H1 (cell line): ENCODE results near the gene MSI1. TPM values are rescaled to one million over a fixed set of nuclear protein-coding genes. Genes with fewer than 3 reads are reported as not detected.
A peak's percentile ranks its signal among the peaks of the same experiment; 100 is the strongest.

Source experiments
- CTCF ChIA-PET: fragments of 300-600 bp; sonication (Branson Sonifier 250); formaldehyde crosslinking; loops from one replicate; lab custom pipeline; 2021; ENCODE audit not compliant: partially characterized antibody; lab: Charles Lee
- POLR2A ChIA-PET: fragments of 300-600 bp; sonication (Branson Sonifier 250); formaldehyde crosslinking; loops from one replicate; lab custom pipeline; 2021; ENCODE audit warnings: inconsistent platforms; ENCODE audit not compliant: partially characterized antibody; lab: Charles Lee
- DNase-seq, 2 experiments: peaks; one replicate each; pipeline versions ENCODE4 v3.0.0 to v3.0.0-alpha.2; 2010 to 2022; ENCODE audit warnings: low spot score in 2 of 2, low read depth in 1 of 2, mixed read lengths in 1 of 2
- FAIRE-seq: peaks from 2 replicates; lab custom pipeline; 2011; peaks lifted over from hg19 to GRCh38; lab: Jason Lieb, UNC
- H2AFZ ChIP-seq: 2 replicates; pipeline ENCODE4 v1.8.1; 2012; ENCODE audit warnings: low read length, inconsistent platforms
- H2AK5ac ChIP-seq: 2 replicates; pipeline ENCODE4 v1.6.1; 2013; ENCODE audit warnings: low read depth, low read length
- H2BK120ac ChIP-seq: replicated peaks from 2 replicates; pipeline ENCODE3; 2013; ENCODE audit warnings: low read depth, low read length, inconsistent platforms
- H2BK12ac ChIP-seq: 2 replicates; pipeline ENCODE4 v1.6.1; 2013; ENCODE audit warnings: low read depth, low read length
- H2BK15ac ChIP-seq: 2 replicates; pipeline ENCODE4 v1.6.1; 2013; ENCODE audit warnings: low read length
- H2BK20ac ChIP-seq: 2 replicates; pipeline ENCODE4 v1.6.1; 2013; ENCODE audit warnings: low read length
- H2BK5ac ChIP-seq: 2 replicates; pipeline ENCODE4 v1.6.1; 2013; ENCODE audit warnings: low read depth, low read length
- H3K14ac ChIP-seq: 2 replicates; pipeline ENCODE4 v1.6.1; 2013; ENCODE audit warnings: inconsistent platforms; ENCODE audit not compliant: insufficient read length
- H3K18ac ChIP-seq: 2 replicates; pipeline ENCODE4 v1.6.1; 2013; ENCODE audit warnings: low read length; ENCODE audit errors: extremely low read depth
- H3K23ac ChIP-seq: 2 replicates; pipeline ENCODE4 v1.6.1; 2013; ENCODE audit warnings: inconsistent platforms; ENCODE audit not compliant: insufficient read length
- H3K23me2 ChIP-seq: 2 replicates; pipeline ENCODE4 v1.6.1; 2013; ENCODE audit warnings: low read depth, low read length
- H3K27ac ChIP-seq: 2 replicates; pipeline ENCODE4 v1.6.1; 2011; ENCODE audit warnings: low read depth, low read length, inconsistent platforms
- H3K27me3 ChIP-seq, 4 experiments: replicated peaks in 1 of 4; 1 replicate in 1 of 4; 2 replicates in 3 of 4; pipeline versions ENCODE4 v1.6.1 to v1.8.1; 2011 to 2013; ENCODE audit warnings: low read length in 3 of 4, mild to moderate bottlenecking in 3 of 4, inconsistent platforms in 2 of 4, mixed read lengths in 2 of 4, moderate library complexity in 1 of 4; ENCODE audit not compliant: control insufficient read depth in 3 of 4, insufficient read depth in 3 of 4; ENCODE audit errors: extremely low read depth in 1 of 4
- H3K36me3 ChIP-seq, 4 experiments: 2 replicates each; pipeline versions ENCODE4 v1.6.1 to v1.8.1; 2011 to 2013; ENCODE audit warnings: mild to moderate bottlenecking in 4 of 4, low read length in 3 of 4, moderate library complexity in 2 of 4, control low read depth in 1 of 4, inconsistent platforms in 1 of 4; ENCODE audit not compliant: insufficient read depth in 4 of 4, control insufficient read depth in 2 of 4
- H3K4ac ChIP-seq: replicated peaks from 2 replicates; pipeline ENCODE3; 2013; ENCODE audit warnings: low read length, low read depth, mixed read lengths, inconsistent platforms; ENCODE audit not compliant: insufficient read length
- H3K4me1 ChIP-seq, 4 experiments: replicated peaks in 1 of 4; 1 replicate in 1 of 4; 2 replicates in 3 of 4; pipeline versions ENCODE4 v1.6.1 to v1.8.1; 2011 to 2013; ENCODE audit warnings: low read length in 3 of 4, inconsistent platforms in 2 of 4, mixed read lengths in 1 of 4; ENCODE audit not compliant: insufficient read depth in 4 of 4, control insufficient read depth in 3 of 4
- H3K4me2 ChIP-seq, 2 experiments: 2 replicates each; pipeline versions ENCODE4 v1.6.1 to v1.8.1; 2011 to 2013; ENCODE audit warnings: low read depth in 2 of 2, low read length in 2 of 2, control low read depth in 1 of 2, inconsistent platforms in 1 of 2, mild to moderate bottlenecking in 1 of 2; ENCODE audit not compliant: insufficient read depth in 1 of 2
- H3K4me3 ChIP-seq, 4 experiments: fragments of 200-600, 300-600 bp in 1 of 4; sonication (generic), shearing (Covaris generic), sonication (Bioruptor Twin) in 1 of 4; 2 replicates each; pipeline versions ENCODE4 v1.5.1 to v1.8.1; 2011 to 2016; ENCODE audit warnings: low read length in 4 of 4, low read depth in 3 of 4, control low read depth in 2 of 4, inconsistent platforms in 2 of 4, mild to moderate bottlenecking in 2 of 4, mixed read lengths in 1 of 4, moderate library complexity in 1 of 4; ENCODE audit not compliant: insufficient read depth in 2 of 4; ENCODE audit errors: extremely low read depth in 1 of 4
- H3K56ac ChIP-seq: replicated peaks from 2 replicates; pipeline ENCODE3; 2013; ENCODE audit warnings: low read depth, mild to moderate bottlenecking, mixed read lengths, low read length, inconsistent platforms; ENCODE audit not compliant: insufficient read length
- H3K79me1 ChIP-seq: 2 replicates; pipeline ENCODE4 v1.6.1; 2013; ENCODE audit warnings: low read depth, low read length, control low read depth
- H3K79me2 ChIP-seq, 2 experiments: 2 replicates each; pipeline versions ENCODE4 v1.6.1 to v1.8.1; 2012 to 2013; ENCODE audit warnings: low read length in 2 of 2, mild to moderate bottlenecking in 2 of 2, inconsistent platforms in 1 of 2; ENCODE audit not compliant: insufficient read depth in 2 of 2, control insufficient read depth in 1 of 2
- H3K9ac ChIP-seq, 4 experiments: replicated peaks in 1 of 4; 1 replicate in 1 of 4; 2 replicates in 3 of 4; pipeline versions ENCODE4 v1.6.1 to v1.8.1; 2011 to 2013; ENCODE audit warnings: low read depth in 3 of 4, low read length in 3 of 4, control low read depth in 2 of 4, mild to moderate bottlenecking in 2 of 4, moderate library complexity in 2 of 4, inconsistent platforms in 1 of 4; ENCODE audit errors: extremely low read depth in 1 of 4
- H3K9me3 ChIP-seq, 2 experiments: 2 replicates each; pipeline versions ENCODE4 v1.6.1 to v1.8.1; 2012 to 2013; ENCODE audit warnings: mild to moderate bottlenecking in 2 of 2, moderate library complexity in 2 of 2, control low read depth in 1 of 2, inconsistent platforms in 1 of 2, low read depth in 1 of 2, low read length in 1 of 2, mixed read lengths in 1 of 2; ENCODE audit not compliant: insufficient read depth in 2 of 2
- H4K20me1 ChIP-seq, 2 experiments: replicated peaks in 1 of 2; 2 replicates each; pipeline versions ENCODE3 to v1.8.1; 2011 to 2013; ENCODE audit warnings: inconsistent platforms in 2 of 2, low read length in 2 of 2, mild to moderate bottlenecking in 1 of 2; ENCODE audit not compliant: insufficient read depth in 2 of 2, control insufficient read depth in 1 of 2
- H4K5ac ChIP-seq: 2 replicates; pipeline ENCODE4 v1.6.1; 2013; ENCODE audit warnings: low read length, low read depth, mixed read lengths, inconsistent platforms; ENCODE audit not compliant: insufficient read length
- H4K8ac ChIP-seq: 2 replicates; pipeline ENCODE4 v1.8.0; 2013; ENCODE audit warnings: mild to moderate bottlenecking, moderate library complexity, low read length, inconsistent platforms; ENCODE audit not compliant: insufficient read depth; ENCODE audit errors: extremely low read depth
- H4K91ac ChIP-seq: replicated peaks from 2 replicates; pipeline ENCODE3; 2013; ENCODE audit warnings: low read length, mixed read lengths, inconsistent platforms; ENCODE audit not compliant: insufficient read length
- CTBP2 ChIP-seq: IDR thresholded peaks from 2 replicates; pipeline ENCODE4 v1.7.0; 2011; ENCODE audit warnings: borderline replicate concordance, mild to moderate bottlenecking, moderate library complexity, mixed read lengths, low read length; ENCODE audit not compliant: insufficient read depth, insufficient read length
- FOSL1 ChIP-seq: IDR thresholded peaks from 2 replicates; pipeline ENCODE4 v1.6.1; 2011; ENCODE audit warnings: mild to moderate bottlenecking, low read depth, low read length, moderate library complexity; ENCODE audit not compliant: insufficient read depth
- HDAC2 ChIP-seq, 2 experiments: fragments of 300-600 bp in 1 of 2; sonication (generic) in 1 of 2; IDR thresholded peaks; 2 replicates each; pipeline ENCODE4 v1.6.1; 2011 to 2012; ENCODE audit warnings: low read depth in 2 of 2, low read length in 2 of 2, mild to moderate bottlenecking in 2 of 2, moderate library complexity in 2 of 2, borderline replicate concordance in 1 of 2, inconsistent platforms in 1 of 2
- NRF1 ChIP-seq: IDR thresholded peaks from 2 replicates; pipeline ENCODE4 v1.6.1; 2011; ENCODE audit warnings: mild to moderate bottlenecking, low read depth, low read length, improper control_type of control experiment
- WGBS, 2 experiments: shearing (Covaris generic) in 1 of 2; methylation state at CpG; one replicate each; pipeline versions ENCODE4 v1.1.6 to v1.1.7; 2013 to 2015; ENCODE audit warnings: low lambda C conversion rate in 2 of 2, mixed read lengths in 2 of 2, inconsistent platforms in 1 of 2, low coverage in 1 of 2, missing lambda C conversion rate in 1 of 2; ENCODE audit not compliant: insufficient replicate concordance in 2 of 2, insufficient coverage in 1 of 2, insufficient read length in 1 of 2; ENCODE audit errors: extremely low coverage in 1 of 2, missing lambda C conversion rate in 1 of 2; 5-methylcytosine and 5-hydroxymethylcytosine counted together
- polyA plus RNA-seq, 7 experiments: library from polyadenylated mRNA; depleted of rRNA in 3 of 7; stranded (reverse) in 5 of 7; unstranded in 2 of 7; fragments of >200 nt in 5 of 7; fragments of 200-250 nt in 2 of 7; gene quantifications; 1 replicate in 5 of 7; 2 replicates in 1 of 7; 4 replicates in 1 of 7; pipeline versions ENCODE4 v1.2.1 to v1.2.3, GENCODE V29; 2011 to 2013; ENCODE audit warnings: missing spikeins in 2 of 7, mixed read lengths in 2 of 7
- total RNA-seq: library from RNA; stranded (reverse); fragmentation: NEBNext Ultra II Directional; extraction: Animal tissue kit (Norgen Biotek cat#: 25700); gene quantifications from 2 replicates; pipeline ENCODE4 v1.2.1, GENCODE V29; 2021

The MSI1 gene
- total and polyA plus RNA-seq, 2 of the 8 experiments (the other 6 are each of a cell fraction or from before 2014, with no cell fraction given): 13.5 to 51.9 TPM

DNA sequence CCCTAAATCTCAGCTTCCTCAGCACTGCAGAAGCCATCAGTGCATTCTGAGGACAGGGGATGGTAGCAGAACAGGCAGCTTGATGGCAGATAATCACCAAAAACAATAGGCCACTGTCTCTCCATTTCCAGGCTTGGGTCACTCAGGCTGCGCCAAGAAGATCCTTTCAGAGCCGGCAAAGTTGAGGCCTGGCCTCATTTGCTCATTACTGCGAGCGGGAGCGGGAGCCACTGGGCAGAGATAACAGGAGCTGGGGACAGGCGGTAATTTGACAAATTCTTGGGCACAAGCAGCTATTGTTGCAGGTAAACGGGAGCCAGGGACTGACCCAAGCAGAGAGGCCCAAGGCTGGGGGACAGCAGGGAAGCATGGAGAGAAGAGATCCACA lies 2.1 kb downstream of the MSI1 start:
- Histone ChIP-seq H3K4me2 (peak overlapping the region; percentile 86 to 87), H3K4me3 (peak overlapping the region in 3 of 4 experiments; percentile 48 to 74 (median 56); a peak in 4 of 8 replicates), H2BK120ac (no peak overlapping the region), H3K18ac (no peak overlapping the region), H2BK15ac (no peak overlapping the region), H4K8ac (no peak overlapping the region), H3K27me3 (peaks cover 0 to 8% (median 6%) of the 10 kb centered on the region in 4 experiments; a peak in 4 of 7 replicates), H3K79me1 (peaks cover 7% of the 10 kb centered on the region; the same call in 1 of the 2 replicates), H4K5ac (no peak overlapping the region), H3K14ac (no peak overlapping the region), H4K91ac (no peak overlapping the region), H2BK12ac (no peak overlapping the region), H3K36me3 (peaks cover 6 to 34% (median 9%) of the 10 kb centered on the region in 4 experiments; a peak in 6 of 8 replicates), H3K9ac (no peak overlapping the region), H3K79me2 (peaks cover 0 to 26% of the 10 kb centered on the region in 2 experiments; a peak in 2 of 4 replicates), H4K20me1 (peaks cover 0 to 17% of the 10 kb centered on the region in 2 experiments), H3K4me1 (peaks cover 25 to 40% (median 30%) of the 10 kb centered on the region in 4 experiments), H2AFZ (no peak overlapping the region), H2BK5ac (no peak overlapping the region), H3K4ac (no peak overlapping the region), H3K27ac (no peak overlapping the region), H3K56ac (no peak overlapping the region), H3K23ac (no peak overlapping the region), H3K9me3 (no peaks in the 10 kb centered on the region), H2AK5ac (0 out of 2 replicates have a peak overlapping the region, but pooled peaks have one; percentile 56), H3K23me2 (peaks cover 17% of the 10 kb centered on the region), H2BK20ac (no peak overlapping the region)
- ChIA-PET CTCF (interaction anchor here (0.6 to 12.5 kb wide), 38 partner anchors 8 to 1165 kb away, joined by 3 to 310 read pairs (median 5); partner anchors contain the start of gene COX6A1), POLR2A (interaction anchor here (0.7 to 3.8 kb wide), 39 partner anchors 9 to 1778 kb away, joined by 3 to 22 read pairs (median 4); partner anchors contain the start of genes COQ5, COX6A1, DYNLL1 and GATC)
- DNase-seq: no peak
- WGBS, 2 experiments: 67% methylated on average over 7 of the region's 7 CpGs; no CpG with 5 or more reads in 1 of the 2 experiments
- TF ChIP-seq FOSL1 (no peak), CTBP2 (no peak), NRF1 (no peak), HDAC2 (IDR thresholded peaks at IDR 0.05; ENCODE audit: borderline replicate concordance in 1 of 2, low read depth in 2 of 2, low read length in 2 of 2) (no peak)
- no peak for FAIRE-seq
